AML-193 (cell line): Measurements from ENCODE around the gene FGF11.

Experiments used
- DNase-seq, 2 experiments: peaks; one replicate each; lab custom pipeline; 2025; lab: John Stamatoyannopoulos, UW

Gene FGF11

GRCh38 chr17:7408252-7408727 lies 31.0 kb upstream of the FGF11 start:
- no peak for DNase-seq

GRCh38 chr17:7408863-7409262 lies 30.4 kb upstream of the FGF11 start:
- DNase-seq: no peak

- DNase-seq: no peak
These were observed 29.6 kb upstream of the FGF11 start for GRCh38 chr17:7409716-7410115.

- DNase-seq: no peak
These were observed 28.5 kb upstream of the FGF11 start for GRCh38 chr17:7410634-7411426.

- DNase-seq: no peak
These were observed 27.9 kb upstream of the FGF11 start for GRCh38 chr17:7411427-7411750.

- DNase-seq: no peak
These were observed 25.8 kb upstream of the FGF11 start for GRCh38 chr17:7413346-7413985.

GRCh38 chr17:7414837-7415236 lies 24.5 kb upstream of the FGF11 start:
- DNase-seq: no peak

- DNase-seq: no peak
These were observed 23.5 kb upstream of the FGF11 start for GRCh38 chr17:7415784-7416183.

- no peak for DNase-seq
These were observed 23.0 kb upstream of the FGF11 start for GRCh38 chr17:7416323-7416722.

- no peak for DNase-seq
These were observed 22.2 kb upstream of the FGF11 start for GRCh38 chr17:7417056-7417655.

- DNase-seq: no peak
These were observed 20.7 kb upstream of the FGF11 start for GRCh38 chr17:7418472-7419152.

DNA sequence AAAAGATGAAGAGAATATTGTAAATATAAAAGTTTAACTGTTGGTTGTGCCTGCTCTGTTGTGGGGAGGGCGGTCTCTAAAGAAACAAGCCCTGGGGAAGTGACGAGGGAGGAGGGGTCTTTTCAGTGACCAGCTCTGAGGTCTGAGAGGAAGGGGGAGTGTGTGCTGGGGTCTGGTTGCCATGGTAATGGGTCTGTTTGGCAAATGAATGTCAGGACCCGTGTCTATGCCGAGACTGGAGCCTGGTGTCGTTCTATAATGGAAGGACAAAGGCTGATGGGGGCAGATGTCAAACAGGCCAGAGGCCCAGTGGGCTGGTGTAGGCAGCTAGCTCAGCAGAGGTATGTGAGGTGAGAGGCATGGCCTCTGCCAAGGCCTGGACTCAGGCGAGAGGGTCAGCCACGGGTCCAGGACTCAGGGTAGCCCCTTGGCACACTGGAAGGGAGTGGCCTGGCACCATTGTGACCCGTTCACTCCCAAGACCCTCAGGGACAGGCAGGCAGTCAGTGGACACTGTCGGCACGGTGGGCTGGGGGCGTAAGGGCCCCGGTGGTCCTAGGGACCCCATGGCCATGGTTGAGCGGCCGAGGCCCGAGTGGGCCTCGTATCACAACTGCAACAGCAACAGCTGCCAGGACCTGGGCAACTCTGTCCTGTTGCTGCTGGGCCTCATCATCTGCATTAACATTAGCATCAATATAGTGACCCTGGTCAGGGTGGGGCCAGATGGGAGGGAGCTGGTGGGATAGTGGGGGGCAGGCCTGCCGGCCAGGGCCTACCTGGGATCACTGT lies 19.3 kb upstream of the FGF11 start, which contains the start of gene SPEM1:
TSS of gene SPEM1 (plus strand) at position 506 of the 792 bp plus-strand sequence. CDS start at position 567, 61 bp downstream.
- no peak for DNase-seq

DNA sequence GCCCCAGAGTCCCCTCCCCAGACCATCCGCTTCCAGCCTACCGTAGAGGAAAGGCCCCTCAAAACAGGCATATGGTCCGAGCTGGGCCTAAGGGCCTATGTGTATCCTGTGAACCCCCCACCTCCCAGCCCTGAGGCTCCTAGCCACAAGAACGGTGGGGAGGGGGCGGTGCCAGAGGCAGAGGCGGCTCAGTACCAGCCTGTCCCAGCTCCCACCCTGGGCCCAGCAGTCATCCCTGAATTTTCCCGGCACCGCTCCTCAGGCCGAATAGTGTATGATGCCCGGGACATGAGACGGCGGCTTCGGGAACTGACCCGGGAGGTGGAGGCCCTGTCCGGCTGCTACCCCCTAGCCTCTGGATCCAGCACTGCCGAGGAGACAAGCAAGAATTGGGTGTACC lies 18.1 kb upstream of the FGF11 start:
- no peak for DNase-seq

GRCh38 chr17:7423679-7424078 lies 15.6 kb upstream of the FGF11 start:
- no peak for DNase-seq

DNA sequence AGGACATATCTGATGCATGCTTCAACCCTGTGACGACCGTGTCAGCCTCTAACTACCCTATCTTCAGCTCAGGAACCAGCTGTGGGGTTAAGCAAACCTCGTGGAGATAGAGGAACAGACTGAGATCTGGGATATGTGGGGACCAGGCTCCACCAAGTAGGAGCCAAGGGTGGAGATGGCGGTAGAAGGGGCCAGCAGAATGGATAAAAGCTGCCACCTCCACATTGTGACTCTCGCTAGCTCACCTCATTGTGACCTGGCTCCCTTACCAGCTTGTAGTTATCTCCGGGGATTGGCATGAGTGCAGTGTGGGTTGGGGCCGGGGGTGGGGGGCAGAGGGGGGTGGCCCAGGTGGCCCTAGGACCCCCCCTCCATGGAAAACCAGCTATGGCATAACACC lies 14.0 kb upstream of the FGF11 start, which contains the start of gene SPEM2:
TSS of gene SPEM2 (plus strand) at position 301 of the 400 bp plus-strand sequence. CDS start at position 374, 73 bp downstream.
- DNase-seq: no peak

DNA sequence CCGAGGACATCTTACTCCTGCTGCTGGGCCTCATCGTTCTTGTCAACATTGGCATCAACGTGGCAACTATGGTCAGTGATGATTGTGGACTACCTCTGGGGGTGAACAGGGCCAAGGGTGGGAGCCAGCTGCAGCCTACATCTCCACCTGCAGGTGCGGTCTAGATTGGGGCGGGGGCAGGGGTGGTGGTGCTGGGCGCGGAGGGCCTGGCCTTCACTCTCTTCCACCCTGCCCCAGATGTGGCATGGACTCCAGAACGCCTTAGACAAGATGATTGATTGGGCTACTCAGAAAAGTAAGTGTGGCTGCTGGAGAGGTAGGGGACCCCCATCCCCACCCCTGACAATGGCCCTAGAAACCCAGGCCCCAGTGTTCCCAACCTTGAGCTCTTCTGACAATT lies 13.6 kb upstream of the FGF11 start:
- no peak for DNase-seq

DNA sequence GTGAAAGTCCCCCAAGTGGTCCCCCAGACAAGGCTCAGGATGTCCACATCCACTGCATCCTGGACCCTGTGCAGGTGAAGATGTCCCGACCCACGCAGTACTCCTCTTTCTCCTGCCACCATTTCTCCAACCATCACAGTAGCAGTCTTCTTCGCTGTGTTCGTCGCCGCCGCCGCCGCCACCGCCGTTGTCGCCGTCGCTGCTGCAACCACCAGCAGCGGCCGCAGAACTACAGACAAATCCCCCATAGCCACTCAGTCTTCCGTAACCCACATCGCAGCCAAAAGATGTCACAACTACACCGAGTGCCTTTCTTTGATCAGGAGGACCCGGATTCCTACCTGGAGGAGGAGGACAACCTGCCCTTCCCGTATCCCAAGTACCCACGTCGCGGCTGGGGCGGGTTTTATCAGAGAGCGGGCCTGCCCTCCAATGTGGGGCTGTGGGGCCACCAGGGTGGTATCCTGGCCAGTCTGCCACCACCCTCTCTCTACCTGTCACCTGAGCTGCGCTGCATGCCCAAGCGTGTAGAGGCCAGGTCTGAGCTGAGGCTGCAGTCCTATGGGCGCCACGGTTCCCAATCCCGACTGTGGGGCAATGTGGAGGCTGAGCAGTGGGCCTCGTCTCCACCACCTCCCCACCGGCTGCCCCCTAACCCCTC lies 13.0 kb upstream of the FGF11 start:
- no peak for DNase-seq

DNA sequence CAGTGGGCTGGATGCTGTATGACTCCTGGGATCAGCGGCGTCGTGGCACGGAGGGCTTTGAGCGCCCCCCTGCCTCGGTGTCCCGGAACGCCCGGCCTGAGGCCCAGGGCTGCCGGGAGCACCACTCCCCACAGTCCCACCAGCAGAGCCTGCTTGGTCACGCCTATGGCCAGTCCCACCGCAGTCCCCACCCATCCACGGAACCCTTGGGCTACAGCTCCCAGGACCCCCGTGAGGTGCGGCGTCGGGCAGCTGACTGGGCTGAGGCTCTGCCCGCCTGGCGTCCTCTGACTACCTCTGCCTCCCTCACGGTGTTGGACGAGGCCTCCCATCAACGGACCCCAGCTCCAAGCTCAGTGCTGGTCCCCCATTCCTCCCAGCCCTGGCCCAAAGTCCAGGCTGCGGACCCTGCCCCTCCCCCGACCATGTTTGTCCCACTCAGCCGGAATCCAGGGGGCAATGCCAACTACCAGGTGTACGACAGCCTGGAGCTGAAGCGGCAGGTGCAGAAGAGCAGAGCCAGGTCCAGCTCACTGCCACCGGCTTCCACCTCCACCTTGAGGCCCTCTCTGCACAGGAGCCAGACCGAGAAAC lies 12.3 kb upstream of the FGF11 start:
- no peak for DNase-seq

- DNase-seq: no peak
These were observed 11.8 kb upstream of the FGF11 start for GRCh38 chr17:7427549-7427948.

GRCh38 chr17:7428557-7428956 lies 10.8 kb upstream of the FGF11 start, which contains the start of gene SPEM3:
Gene SPEM3 (plus strand): TSS chr17:7428857. CDS start chr17:7428903, 46 bp downstream.
- no peak for DNase-seq

DNA sequence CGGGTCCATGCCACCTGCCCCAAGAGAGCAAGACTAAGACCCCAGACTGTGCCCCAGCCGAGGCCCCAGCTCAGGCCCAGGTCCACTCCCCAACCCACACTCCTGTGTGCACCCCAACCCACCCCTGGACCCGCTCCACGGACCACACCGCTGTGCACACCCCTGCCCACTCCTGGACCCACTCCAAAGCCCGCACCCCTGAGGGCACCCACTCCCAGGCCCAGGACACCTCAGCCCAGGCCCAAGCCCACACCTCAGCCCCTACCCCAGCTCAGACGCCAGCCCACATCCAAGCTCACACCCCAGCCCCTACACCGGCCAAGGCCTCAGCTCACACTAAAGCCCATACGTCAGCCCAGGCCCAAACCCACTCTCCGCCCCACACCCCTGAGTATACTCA lies 9.6 kb upstream of the FGF11 start:
- no peak for DNase-seq
